ENCODE measurements around the gene AK5. TPM values are rescaled to one million over a fixed set of nuclear protein-coding genes. Genes with fewer than 3 reads are reported as not detected.

The AK5 gene
- polyA plus RNA-seq, 3 donors = 0.34 to 0.72 (median 0.48) TPM

GRCh38 chr1:77292551-77292950, 10.7 kb downstream of the AK5 start:
- Histone ChIP-seq H3K9ac (ENCODE audit: insufficient read depth, low read length, poor library complexity, severe bottlenecking) (no peak overlapping the region), H4K20me1 (ENCODE audit: insufficient read depth, low read length) (no peaks in the 10 kb centered on the region), H2AFZ (ENCODE audit: insufficient read depth, low read depth, low read length, poor library complexity, severe bottlenecking) (no peak overlapping the region), H3K79me2 (ENCODE audit: insufficient read depth, low read length) (no peaks in the 10 kb centered on the region), H3K9me3 (replicated peaks in 1 of 2; ENCODE audit: control insufficient read depth in 1 of 2, insufficient read depth in 1 of 2, low read length in 2 of 2) (no peaks in the 10 kb centered on the region), H3K4me1 (ENCODE audit: control insufficient read depth in 1 of 2, insufficient read depth in 2 of 2, low read length in 2 of 2) (peaks cover 0 to 8% of the 10 kb centered on the region in 2 donors), H3K4me2 (replicated peaks; ENCODE audit: extremely low read depth, low read length, poor library complexity, severe bottlenecking) (no peak overlapping the region), H3K27ac (ENCODE audit: low read depth in 1 of 2, low read length in 2 of 2) (no peak overlapping the region), H3K4me3 (replicated peaks in 1 of 3; ENCODE audit: low read depth in 2 of 3, low read length in 3 of 3) (no peak overlapping the region), H3K27me3 (ENCODE audit: control insufficient read depth in 2 of 2, insufficient read depth in 2 of 2, low read length in 2 of 2) (peaks cover 6 to 10% of the 10 kb centered on the region in 2 donors), H3K36me3 (replicated peaks in 1 of 2; ENCODE audit: control insufficient read depth in 1 of 2, insufficient read depth in 2 of 2, low read length in 2 of 2) (no peaks in the 10 kb centered on the region)
- peaks cover 4 to 9% (median 9%) of the 10 kb centered on the region in 3 donors for H3K27me3 Mint-ChIP-seq (ENCODE audit: low read depth in 3 of 3)
- no peak overlapping the region for H3K4me3 Mint-ChIP-seq
- H3K4me1 Mint-ChIP-seq = peaks cover 10% of the 10 kb centered on the region
- WGBS (ENCODE audit: insufficient coverage) = 100% methylated on average over 2 of the region's 4 CpGs
- intact Hi-C loops (cut with micrococcal nuclease) = no loop called here
- H3K27ac Mint-ChIP-seq = no peak overlapping the region
- DNase-seq = no peak
- TF ChIP-seq CTCF (IDR thresholded peaks at IDR 0.05) = no peak
- no peaks in the 10 kb centered on the region for H3K36me3 Mint-ChIP-seq
- peaks cover 0 to 4% (median under 1%) of the 10 kb centered on the region in 7 donors for H3K9me3 Mint-ChIP-seq

GRCh38 chr1:77300566-77300965, 18.7 kb downstream of the AK5 start:
- peaks cover 0 to 3% (median 0%) of the 10 kb centered on the region in 7 donors for H3K9me3 Mint-ChIP-seq
- no peaks in the 10 kb centered on the region for H3K9me3 ChIP-seq (replicated peaks in 1 of 2; ENCODE audit: control insufficient read depth in 1 of 2, insufficient read depth in 1 of 2, low read length in 2 of 2)
- no peaks in the 10 kb centered on the region for H3K36me3 ChIP-seq (replicated peaks in 1 of 2; ENCODE audit: control insufficient read depth in 1 of 2, insufficient read depth in 2 of 2, low read length in 2 of 2)
- H3K27me3 ChIP-seq (ENCODE audit: control insufficient read depth in 2 of 2, insufficient read depth in 2 of 2, low read length in 2 of 2) = no peaks in the 10 kb centered on the region
- no peak for TF ChIP-seq CTCF (IDR thresholded peaks at IDR 0.05)
- no peak overlapping the region for H3K4me3 ChIP-seq (replicated peaks in 1 of 3; ENCODE audit: low read depth in 2 of 3, low read length in 3 of 3)
- no peak for DNase-seq
- H3K4me2 ChIP-seq (replicated peaks; ENCODE audit: extremely low read depth, low read length, poor library complexity, severe bottlenecking) = no peak overlapping the region
- H2AFZ ChIP-seq (ENCODE audit: insufficient read depth, low read depth, low read length, poor library complexity, severe bottlenecking) = no peak overlapping the region
- H3K27me3 Mint-ChIP-seq (ENCODE audit: low read depth in 3 of 3) = peaks cover 0 to 3% (median 0%) of the 10 kb centered on the region in 3 donors
- no peaks in the 10 kb centered on the region for H3K36me3 Mint-ChIP-seq
- no peak overlapping the region for H3K4me3 Mint-ChIP-seq
- H3K27ac ChIP-seq (ENCODE audit: low read depth in 1 of 2, low read length in 2 of 2) = no peak overlapping the region
- intact Hi-C loops (cut with micrococcal nuclease) = no loop called here
- H3K4me1 ChIP-seq (ENCODE audit: control insufficient read depth in 1 of 2, insufficient read depth in 2 of 2, low read length in 2 of 2) = no peaks in the 10 kb centered on the region
- H3K27ac Mint-ChIP-seq = no peak overlapping the region
- no peaks in the 10 kb centered on the region for H3K79me2 ChIP-seq (ENCODE audit: insufficient read depth, low read length)
- no peak overlapping the region for H3K9ac ChIP-seq (ENCODE audit: insufficient read depth, low read length, poor library complexity, severe bottlenecking)
- no peaks in the 10 kb centered on the region for H4K20me1 ChIP-seq (ENCODE audit: insufficient read depth, low read length)
- WGBS (ENCODE audit: insufficient coverage) = no CpG with 5 or more reads among the region's 1 CpG
- peaks cover 3% of the 10 kb centered on the region for H3K4me1 Mint-ChIP-seq
